HL-60 (cell line): ENCODE measurements around the gene ATP11B.

ENCODE experiments used
- DNase-seq, 2 experiments: peaks; one replicate each; pipeline ENCODE4 v3.0.0-alpha.2; 2010 to 2020; ENCODE audit warnings: low read depth in 1 of 2, low spot score in 1 of 2
- H3K27ac ChIP-seq: fragments of 250-450 bp; sonication (Bioruptor Pico); replicated peaks from 2 replicates; pipeline ENCODE4 v1.5.1; 2020; ENCODE audit warnings: mild to moderate bottlenecking, moderate library complexity
- H3K27me3 ChIP-seq: fragments of 250-450 bp; sonication (Bioruptor Pico); 2 replicates; pipeline ENCODE4 v1.5.1; 2021; ENCODE audit warnings: mild to moderate bottlenecking, moderate library complexity; ENCODE audit not compliant: insufficient read depth, poor library complexity, severe bottlenecking
- H3K4me3 ChIP-seq: replicated peaks from 2 replicates; pipeline ENCODE4 v1.5.1; 2011; ENCODE audit warnings: mild to moderate bottlenecking, control low read depth, low read length; ENCODE audit not compliant: insufficient read depth
- CTCF ChIP-seq: IDR thresholded peaks from one replicate; pipeline ENCODE4 v1.5.1; 2011; ENCODE audit warnings: low read length, control low read depth, inconsistent platforms; ENCODE audit not compliant: insufficient read depth
- GABPA ChIP-seq: IDR thresholded peaks from 2 replicates; pipeline ENCODE4 v1.6.1; 2012; ENCODE audit warnings: low read depth
- POLR2AphosphoS5 ChIP-seq: IDR thresholded peaks from 2 replicates; pipeline ENCODE4 v1.6.1; 2012; ENCODE audit warnings: low read depth
- SPI1 ChIP-seq: IDR thresholded peaks from 2 replicates; pipeline ENCODE4 v1.6.1; 2012; ENCODE audit warnings: low read depth, mild to moderate bottlenecking, borderline replicate concordance
- TF ChIP-seq, protein P1 (sequence below): IDR thresholded peaks from 2 replicates; pipeline ENCODE4 v1.6.1; 2012; ENCODE audit warnings: low read depth; ENCODE audit not compliant: insufficient replicate concordance

Gene ATP11B

GRCh38 chr3:182789371-182789770 is 3.9 kb upstream of the ATP11B start:
- DNase-seq: peak in 1 of 2 experiments; percentile 36
- TF ChIP-seq CTCF: no peak
- no peak for TF ChIP-seq SPI1
- no peak for TF ChIP-seq GABPA
- TF ChIP-seq POLR2AphosphoS5: no peak
- TF ChIP-seq, protein P1, sequence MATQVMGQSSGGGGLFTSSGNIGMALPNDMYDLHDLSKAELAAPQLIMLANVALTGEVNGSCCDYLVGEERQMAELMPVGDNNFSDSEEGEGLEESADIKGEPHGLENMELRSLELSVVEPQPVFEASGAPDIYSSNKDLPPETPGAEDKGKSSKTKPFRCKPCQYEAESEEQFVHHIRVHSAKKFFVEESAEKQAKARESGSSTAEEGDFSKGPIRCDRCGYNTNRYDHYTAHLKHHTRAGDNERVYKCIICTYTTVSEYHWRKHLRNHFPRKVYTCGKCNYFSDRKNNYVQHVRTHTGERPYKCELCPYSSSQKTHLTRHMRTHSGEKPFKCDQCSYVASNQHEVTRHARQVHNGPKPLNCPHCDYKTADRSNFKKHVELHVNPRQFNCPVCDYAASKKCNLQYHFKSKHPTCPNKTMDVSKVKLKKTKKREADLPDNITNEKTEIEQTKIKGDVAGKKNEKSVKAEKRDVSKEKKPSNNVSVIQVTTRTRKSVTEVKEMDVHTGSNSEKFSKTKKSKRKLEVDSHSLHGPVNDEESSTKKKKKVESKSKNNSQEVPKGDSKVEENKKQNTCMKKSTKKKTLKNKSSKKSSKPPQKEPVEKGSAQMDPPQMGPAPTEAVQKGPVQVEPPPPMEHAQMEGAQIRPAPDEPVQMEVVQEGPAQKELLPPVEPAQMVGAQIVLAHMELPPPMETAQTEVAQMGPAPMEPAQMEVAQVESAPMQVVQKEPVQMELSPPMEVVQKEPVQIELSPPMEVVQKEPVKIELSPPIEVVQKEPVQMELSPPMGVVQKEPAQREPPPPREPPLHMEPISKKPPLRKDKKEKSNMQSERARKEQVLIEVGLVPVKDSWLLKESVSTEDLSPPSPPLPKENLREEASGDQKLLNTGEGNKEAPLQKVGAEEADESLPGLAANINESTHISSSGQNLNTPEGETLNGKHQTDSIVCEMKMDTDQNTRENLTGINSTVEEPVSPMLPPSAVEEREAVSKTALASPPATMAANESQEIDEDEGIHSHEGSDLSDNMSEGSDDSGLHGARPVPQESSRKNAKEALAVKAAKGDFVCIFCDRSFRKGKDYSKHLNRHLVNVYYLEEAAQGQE: no peak
- no peak overlapping the region for H3K4me3 ChIP-seq
- H3K27ac ChIP-seq: peak overlapping the region; percentile 12; the same call in 1 of the 2 replicates
- H3K27me3 ChIP-seq: no peaks in the 10 kb centered on the region

GRCh38 chr3:182790612-182791011 is 2.7 kb upstream of the ATP11B start:
- Histone ChIP-seq H3K27ac (no peak overlapping the region), H3K27me3 (no peaks in the 10 kb centered on the region), H3K4me3 (no peak overlapping the region)
- TF ChIP-seq, protein P1: no peak
- no peak for TF ChIP-seq POLR2AphosphoS5
- TF ChIP-seq SPI1: no peak
- TF ChIP-seq CTCF: no peak
- DNase-seq: no peak

GRCh38 chr3:182793663-182794454 is 555 bp downstream of the ATP11B start:
- peak in 1 of 2 experiments; percentile 52 for DNase-seq
- TF ChIP-seq POLR2AphosphoS5: peak; percentile 65
- TF ChIP-seq SPI1: no peak
- TF ChIP-seq, protein P1: no peak
- peak overlapping the region; percentile 60 for H3K4me3 ChIP-seq
- no peaks in the 10 kb centered on the region for H3K27me3 ChIP-seq
- peak overlapping the region; percentile 97 for H3K27ac ChIP-seq
